ENCODE measurements around the gene IMP3.

The IMP3 gene

DNA sequence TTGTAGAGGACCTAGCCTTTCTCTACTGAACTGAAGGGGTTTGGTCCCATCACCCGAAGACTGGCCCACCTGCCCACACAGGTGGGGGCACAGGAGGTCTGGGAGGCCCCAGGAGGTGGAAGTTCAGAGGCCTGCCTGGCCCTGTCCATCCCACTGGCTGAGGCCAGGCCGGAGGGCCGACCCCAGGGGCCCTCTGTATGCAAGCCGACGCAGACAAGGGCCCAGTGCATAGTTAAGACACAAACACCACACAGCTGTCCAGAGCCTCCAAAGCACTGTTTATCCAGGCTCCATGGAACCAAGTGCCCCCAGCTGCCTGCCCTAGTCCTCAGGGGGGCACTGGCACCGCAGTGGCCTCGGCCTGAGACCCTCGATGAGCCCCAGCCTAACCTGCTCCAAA is 34.3 kb upstream of the IMP3 start:
- intact Hi-C loops (cut with DNase I), result no loop called here
- DNase-seq, result no peak

DNA sequence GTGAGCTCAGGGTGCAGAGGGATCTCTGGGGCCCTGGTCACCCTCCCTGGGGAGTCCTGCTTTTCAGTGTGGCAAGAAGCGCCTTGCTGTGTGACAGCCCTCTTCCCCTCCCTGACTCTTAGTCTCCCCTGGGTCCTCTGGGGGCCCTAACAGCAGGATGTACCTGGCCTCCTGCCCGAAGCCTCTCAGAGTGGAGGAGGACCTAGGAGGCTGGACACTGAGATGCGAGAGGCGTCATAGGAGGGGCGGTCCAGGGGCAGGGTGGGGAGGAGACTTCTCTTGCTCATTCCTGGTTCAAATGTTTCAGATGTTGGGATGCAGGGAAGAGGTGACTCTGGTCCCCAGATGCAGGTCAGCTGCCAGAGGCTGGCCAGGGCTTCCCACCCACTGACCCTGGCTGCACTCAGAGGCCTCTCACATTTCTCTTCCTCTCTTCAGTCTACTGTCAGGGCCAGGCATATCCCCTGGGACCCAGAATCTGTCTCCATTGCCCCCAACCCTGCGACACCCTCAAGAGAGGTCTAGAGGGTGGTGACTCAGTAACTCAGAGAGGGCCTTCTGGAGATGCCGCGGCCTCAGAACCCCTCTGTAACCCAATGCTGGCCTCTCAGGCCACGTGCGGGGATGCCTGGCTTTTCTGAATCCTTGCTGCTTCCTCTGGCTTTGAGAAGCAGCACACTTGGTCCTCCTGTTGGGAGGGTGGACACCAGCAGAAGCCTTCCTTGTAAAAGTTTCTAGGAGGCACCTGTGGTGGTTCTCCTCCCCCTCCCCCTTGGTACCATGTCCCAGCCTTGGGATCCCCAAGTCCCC is 33.6 kb upstream of the IMP3 start:
- peak in 1 of 42 donors; percentile 41 for DNase-seq
- intact Hi-C loops (cut with DNase I), result no loop called here

DNA sequence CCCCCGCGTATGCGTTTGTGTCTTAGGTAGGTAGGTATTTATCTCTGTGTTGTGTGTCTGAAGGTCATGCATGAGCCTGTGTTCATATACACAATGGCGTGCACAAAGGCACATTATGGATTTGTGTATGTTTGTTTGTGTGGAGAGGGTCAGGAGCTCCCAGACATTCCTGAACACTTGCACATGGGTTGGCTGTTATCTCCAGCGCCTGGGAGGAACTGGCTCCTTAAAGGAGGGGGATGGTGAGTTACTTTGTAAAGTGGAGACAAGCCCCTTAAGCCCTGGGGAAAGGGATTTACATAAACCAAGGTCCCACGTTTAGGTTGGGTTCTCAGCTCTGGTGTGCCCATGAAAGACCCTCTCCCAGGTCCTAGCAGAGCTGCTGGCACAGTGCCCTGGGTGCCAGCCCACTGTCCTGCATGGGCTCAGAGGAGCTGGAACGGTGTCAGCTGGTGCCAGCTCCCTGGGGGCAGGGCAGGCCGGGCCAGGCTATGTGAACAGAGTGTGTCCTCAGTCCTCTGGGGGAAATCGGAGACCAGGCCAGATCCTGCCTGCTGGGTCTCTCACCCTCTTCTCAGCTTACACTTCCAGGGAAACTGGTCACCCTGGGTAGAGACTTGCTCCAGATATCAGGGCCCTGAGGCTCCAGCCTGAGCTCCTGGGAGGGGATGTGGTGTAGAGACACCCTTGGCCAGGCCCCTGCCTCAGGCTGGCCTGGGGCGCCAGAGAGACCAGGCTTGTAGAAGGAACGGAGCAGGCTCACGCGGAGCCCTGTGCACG is 32.8 kb upstream of the IMP3 start:
- peak in 10 of 42 donors; percentile 16 to 58 (median 40) for DNase-seq

DNA sequence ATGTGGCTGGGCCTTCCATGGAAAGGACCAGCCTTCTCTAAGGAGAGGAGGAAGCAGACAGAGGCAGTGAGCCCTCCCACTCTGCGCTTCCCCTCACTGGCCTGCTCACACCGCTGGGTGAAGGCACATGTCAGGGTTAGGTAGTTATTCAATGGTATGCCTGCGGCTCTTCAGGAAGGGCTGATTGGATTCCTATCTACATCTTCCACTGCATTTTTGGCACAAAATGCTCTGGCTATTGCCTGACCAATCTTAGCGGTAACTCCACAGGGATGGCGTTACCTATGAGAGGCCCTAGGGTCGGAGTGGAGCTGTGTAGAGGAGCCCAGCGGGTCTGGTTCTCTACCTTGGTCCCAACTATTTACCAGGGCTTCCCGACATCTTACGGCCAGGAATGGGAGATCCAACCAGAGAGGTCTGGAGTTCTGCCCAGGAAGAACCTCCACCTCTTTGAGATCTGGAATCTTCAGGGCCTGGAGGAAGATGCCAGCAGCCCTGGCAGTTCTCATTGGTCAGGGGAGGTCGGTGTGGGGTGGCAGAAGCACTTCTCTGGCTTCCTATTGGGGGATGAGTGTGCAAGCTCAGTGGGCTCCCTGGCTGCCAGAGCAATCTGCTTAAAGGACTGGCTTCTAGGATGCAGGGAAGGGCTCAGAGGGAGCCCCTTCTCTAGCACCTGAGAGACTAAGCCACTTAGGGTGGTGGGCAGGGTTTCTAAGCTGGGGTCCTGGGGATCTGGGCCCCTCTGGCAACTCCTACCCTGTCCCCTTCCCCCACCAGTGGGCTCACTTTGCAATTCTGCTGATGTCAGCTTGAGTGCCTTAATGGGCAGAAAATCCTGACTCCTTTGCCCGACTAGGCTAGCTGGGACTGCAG is 31.9 kb upstream of the IMP3 start:
- intact Hi-C loops (cut with DNase I), result no loop called here
- no peak for DNase-seq

More for the DNA sequence above, 32.8 kb upstream of the IMP3 start:
- intact Hi-C loops (cut with DNase I), result no loop called here

DNA sequence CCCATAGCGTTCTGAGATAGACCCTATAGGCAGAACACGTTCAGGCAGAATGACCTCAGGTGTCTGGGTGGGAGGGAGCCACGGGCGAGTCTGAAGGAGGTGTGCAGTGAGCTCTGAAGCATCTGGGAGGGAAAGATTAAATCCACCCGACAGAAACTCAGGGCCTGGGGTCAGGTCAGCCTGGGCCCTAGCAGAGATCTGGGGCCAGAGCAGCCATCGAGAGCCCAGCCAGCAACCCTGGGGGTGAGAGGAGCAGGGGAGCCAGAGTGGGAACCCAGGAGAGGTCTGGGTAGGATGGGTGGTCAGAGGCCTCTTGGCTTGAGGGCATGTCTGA is 29.8 kb upstream of the IMP3 start:
- intact Hi-C loops (cut with DNase I), result no loop called here

DNA sequence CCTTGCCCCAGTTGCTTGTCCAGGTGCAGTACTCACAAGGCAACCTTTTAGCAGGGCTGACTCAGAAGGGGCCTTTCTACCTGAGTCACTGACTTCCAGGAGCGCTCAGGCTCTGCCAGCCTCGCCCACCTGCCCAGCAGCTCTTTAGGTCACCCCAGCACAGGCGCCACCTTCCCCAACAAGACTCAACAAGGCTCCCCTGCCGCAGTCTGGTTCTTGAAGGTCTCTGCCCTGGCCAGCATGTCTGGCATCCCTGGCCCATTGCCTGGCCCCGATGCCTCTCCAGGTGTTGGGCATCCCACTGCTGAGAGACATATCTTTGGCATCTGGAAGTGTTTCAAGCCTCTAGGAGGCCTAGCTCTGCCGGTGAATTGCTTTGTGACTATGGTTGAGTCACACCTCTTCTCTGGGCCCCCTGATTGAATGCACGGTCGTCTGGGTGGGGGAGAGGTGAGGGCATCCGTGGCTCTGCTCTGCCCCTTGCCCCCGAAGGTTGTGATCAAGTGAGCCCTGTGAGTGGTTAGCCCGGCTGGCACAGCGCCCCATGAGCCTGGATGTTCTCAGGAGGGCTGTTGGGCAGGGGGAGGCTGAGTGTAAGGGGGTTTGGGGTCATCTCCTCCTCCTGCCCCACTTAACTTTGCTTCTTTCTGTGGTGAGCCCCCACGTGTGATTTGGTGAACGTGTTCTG is 29.3 kb upstream of the IMP3 start:
- DNase-seq, result no peak
- intact Hi-C loops (cut with DNase I), result no loop called here

More for the DNA sequence above, 29.8 kb upstream of the IMP3 start:
- DNase-seq, result no peak

DNA sequence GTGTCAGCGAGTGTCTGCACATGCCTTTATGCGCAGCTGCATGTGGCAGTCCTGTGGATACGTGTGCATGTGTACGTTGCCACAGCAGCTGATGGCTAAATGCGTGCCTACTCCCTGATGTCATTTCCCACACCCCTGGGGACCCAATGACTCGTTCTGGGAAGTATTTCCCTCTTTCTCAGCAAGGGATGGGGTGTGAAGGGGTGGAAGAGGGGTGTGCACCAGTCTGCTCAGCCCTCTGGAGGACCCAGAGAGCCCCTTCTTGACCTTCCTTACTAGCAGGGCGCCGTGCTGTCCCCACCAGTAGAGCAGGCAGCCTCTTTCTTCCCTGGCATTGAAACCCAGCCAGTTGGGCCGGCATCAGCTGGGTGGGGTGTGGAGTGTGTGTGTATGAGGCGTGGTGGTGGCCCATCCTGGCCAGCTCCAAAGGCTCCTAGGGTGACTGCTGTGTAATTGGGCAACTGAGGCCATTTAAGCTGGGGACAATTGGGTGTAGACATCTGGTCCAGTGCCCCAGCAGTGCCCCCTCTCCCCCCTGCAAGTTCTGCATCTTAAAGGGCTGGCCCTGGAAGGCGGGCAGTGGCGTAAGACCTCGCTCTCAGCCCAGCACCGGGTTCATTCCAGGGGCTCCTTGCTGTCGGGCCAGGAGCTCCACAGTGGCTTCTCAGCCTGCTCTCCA is 26.9 kb upstream of the IMP3 start:
- DNase-seq, result peak in 5 of 42 donors; percentile 25 to 42 (median 33)

DNA sequence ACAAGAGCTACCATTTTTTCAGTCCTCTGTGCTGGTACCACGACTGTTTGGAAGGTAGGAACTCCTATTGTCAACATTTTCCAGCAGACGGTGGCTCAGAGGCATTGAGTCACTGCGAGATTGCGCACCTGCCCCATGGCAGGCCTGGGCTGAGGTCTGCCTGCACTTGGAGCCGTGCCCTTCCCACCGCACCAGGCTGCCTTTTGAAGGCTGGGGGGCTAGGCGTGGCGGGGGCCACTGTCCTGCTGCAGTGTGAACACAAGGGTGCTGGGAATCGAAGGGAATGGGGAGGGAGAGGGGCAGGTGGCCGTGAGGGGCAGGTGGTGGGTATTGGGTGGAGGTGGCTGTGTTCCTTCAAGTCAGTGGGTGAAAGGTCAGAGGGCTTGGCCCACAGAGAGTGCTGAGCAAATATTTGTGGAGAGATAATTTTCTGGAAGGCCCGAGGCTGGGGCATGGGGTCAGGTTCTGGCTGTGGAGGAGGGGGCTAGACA is 24.0 kb upstream of the IMP3 start:
- DNase-seq, result no peak
- intact Hi-C loops (cut with DNase I), result no loop called here

More for the DNA sequence above, 26.9 kb upstream of the IMP3 start:
- intact Hi-C loops (cut with DNase I), result no loop called here

DNA sequence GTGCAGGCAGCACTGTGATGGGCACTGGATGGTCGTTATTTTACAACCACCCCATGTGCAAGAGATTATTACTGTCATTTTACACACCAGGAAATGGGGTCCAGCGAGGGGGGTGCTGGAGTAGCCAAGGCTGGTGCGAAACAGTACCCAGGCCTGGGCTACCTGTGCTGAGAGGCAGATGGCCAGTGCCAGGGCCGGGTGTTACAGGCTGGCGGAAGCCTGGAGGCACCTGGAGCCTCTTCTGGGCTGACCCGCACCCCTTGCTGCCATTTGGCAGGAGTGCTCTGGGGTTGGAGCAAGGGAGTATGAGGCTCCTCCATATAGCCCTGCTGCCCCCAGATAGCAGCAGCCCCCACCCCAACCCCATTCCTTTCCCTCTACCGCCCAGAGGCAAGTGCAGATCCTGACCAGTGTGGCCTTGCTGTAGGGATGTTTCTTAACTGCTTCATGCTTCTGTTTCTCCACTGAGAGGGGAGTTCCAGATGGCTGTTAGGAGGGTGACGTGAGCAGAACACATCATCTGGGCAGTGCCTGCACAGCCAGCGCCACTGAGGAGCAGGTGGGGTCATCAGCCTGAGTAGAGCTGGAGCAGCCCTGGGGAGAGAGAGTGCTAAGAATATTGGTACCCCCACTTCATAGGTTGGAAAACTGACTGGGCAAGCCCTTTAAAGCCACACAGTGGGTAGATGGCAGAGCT is 22.9 kb upstream of the IMP3 start:
- DNase-seq, result no peak
- intact Hi-C loops (cut with DNase I), result no loop called here

DNA sequence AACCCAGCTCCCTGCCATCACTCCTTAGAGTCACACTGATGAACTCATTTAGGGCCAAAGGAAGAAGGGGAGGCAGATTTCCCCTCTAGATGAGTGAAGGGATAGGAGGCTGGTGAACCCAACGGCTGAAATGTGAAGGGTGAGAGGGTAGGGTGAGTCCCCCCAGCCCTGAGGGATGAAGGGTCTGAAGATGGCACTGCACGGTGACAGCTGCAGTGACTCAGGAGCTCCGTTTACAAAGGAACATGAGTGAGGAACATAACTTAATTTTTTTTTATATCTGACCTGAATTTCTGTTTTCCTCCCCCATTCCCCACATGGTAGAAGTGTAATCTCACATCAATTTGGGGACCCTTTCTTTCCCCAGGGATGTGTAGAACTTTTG is 21.7 kb upstream of the IMP3 start:
- intact Hi-C loops (cut with DNase I), result no loop called here
- DNase-seq, result no peak

DNA sequence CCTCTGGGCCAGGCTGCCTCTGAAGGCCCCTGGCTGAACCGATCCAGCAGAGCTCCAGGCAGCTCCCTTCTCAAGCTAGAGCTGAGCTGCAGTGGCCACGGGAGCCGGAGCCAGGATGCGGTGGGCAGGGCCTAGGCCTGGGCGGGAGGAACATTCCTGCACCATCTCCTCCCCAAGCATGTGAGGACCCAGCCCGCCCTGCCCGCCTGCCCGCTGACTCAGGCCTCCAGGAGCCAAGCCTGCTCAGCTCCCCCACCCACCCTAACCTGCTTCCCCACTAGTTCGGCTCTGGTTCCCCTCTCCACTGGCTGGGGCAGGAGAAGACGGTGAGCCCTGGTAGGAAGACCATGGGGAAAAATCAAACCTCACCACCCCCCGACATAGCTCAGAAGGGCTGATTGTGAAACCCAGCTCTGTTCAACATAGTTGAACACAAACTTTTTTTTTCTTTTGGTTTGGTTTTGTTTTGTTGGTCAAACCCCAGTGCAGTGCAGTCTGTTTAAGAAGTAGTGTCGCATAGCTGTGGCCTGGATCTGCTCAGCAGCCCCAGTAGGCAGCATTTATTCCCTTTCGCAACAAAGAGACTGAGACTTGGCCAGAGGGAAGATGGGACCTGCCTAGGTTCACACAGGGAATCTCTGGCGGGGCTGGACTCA is 21.2 kb upstream of the IMP3 start:
- intact Hi-C loops (cut with DNase I), result no loop called here
- peak in 23 of 42 donors; percentile 13 to 76 (median 47) for DNase-seq

DNA sequence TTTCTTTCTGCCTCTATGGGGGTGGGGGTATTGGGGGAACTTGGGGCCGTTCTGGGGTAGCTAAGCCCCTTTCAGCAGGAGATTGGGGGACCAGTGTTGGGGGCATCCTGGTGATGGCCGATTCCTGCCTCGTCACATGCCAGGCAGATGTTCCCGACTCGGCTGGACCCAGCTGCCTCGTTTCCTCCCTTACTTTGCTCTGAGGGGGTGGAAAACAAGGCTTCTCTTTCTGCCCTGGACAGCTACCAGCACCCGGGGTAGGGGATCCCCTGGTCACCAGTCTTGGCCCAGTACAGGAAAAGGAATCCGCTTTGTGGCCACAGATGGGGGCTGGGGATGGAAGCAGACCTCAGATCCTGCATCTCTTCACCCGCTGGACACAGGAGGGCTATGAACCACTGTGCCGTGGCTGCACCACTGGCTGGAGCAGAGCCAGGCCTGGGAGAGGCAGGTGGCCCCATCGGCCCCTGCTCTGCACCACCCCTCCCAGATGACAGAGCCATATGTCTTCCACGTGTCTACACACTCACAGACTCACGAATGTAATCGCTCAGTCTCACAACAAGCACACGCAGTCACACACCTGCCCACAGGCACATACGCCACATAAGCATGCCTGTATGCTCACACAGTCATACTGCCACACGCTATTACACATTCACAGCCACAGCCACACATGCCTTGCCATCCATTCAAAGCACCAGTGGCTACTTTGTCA is 20.1 kb upstream of the IMP3 start:
- intact Hi-C loops (cut with DNase I), result no loop called here
- DNase-seq, result peak in 2 of 42 donors; percentile 24 to 40

DNA sequence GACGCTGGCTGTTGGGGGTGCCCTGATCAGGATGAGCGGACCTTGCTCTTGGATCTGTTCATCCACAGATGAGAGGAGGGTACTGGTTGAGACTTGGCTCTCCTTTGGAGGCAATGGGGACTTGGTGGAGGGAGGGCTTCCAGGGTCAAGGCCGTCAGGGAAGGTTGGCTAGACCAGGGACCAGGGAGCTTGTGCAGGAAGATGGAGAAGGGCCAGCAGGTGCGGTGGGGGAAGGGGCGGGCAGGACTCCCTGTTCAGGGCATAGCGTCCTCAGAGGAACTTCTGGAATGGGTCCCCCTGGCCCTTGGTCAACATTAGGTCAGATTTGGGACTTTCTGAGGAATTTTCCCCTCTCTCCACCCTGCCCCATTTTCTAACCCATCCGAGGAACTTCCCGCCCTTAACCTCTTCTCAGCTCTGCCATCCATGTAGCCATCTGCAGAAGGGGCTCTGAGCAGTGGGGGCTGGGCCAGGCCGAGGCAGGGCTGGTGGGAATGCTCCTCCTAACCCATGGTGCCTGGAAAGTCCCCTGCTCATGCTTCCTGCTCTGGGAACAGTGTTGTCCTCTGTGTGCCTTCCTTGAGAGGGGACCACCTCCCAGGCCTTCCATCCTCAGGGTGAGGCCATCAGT is 19.2 kb upstream of the IMP3 start:
- intact Hi-C loops (cut with DNase I), result no loop called here
- DNase-seq, result no peak

DNA sequence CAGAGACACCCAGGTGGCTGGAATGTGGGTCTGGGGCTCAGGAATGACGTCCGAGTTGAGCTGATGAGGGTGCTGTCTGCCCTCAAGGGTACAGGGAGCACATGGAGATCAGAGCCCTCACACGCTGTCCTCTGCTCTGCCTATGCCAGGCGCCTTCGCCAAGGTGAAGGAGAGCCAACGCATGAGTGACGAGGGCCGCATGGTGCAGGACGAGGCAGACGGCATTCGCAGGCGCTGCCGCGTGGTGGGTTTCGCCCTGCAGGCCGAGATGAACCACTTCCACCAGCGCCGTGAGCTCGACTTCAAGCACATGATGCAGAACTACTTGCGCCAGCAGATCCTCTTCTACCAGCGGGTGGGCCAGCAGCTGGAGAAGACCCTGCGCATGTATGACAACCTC is 16.8 kb upstream of the IMP3 start:
- DNase-seq, result no peak
- intact Hi-C loops (cut with DNase I), result no loop called here

DNA sequence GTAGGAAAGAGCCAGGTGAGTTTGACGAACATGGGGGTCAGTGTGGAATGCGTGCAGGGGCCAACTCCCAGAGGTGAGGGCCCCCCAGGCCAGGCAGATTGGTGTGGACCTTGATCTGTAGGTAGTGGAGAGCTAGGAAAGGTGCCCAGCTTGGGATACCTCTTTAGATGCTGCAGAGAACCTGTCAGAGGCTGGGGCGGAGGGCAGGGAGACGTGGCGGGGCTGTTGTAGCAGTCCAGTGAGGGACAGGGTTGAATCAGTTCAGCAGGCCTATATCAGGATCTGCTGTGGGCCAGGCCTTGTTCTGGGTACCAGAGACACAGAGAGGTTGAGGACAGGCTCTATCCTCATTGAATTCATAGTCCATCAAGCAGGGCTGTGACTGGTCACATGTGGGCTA is 16.3 kb upstream of the IMP3 start:
- no peak for DNase-seq
- intact Hi-C loops (cut with DNase I), result no loop called here

DNA sequence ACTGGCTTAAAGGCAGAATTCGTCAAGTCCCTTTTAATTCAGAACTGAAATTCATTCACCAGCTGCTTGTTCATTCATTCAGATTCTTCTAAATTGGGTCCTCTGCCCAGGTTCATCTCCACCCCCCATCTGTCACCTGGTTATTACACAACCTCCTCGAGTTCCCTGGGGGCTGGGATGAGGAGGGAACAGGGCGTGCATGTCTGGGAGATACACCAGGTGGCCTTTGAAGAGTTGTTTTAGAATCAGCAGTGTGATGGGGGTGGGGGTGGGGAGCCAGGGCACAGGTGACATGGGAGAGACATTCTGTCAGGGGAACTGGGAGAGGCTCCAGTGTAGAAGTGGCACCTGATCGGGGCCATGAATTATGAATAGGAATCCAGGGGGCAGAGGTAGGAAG is 15.9 kb upstream of the IMP3 start:
- intact Hi-C loops (cut with DNase I), result no loop called here
- peak in 10 of 42 donors; percentile 16 to 54 (median 44) for DNase-seq
